Karpas-422 (cell line): ENCODE results near the gene MFAP2. TPM values are rescaled to one million over a fixed set of nuclear protein-coding genes. Genes with fewer than 3 reads are reported as not detected.

Experiments used
- DNase-seq: peaks from one replicate; pipeline ENCODE4 v3.0.0-alpha.2; 2015
- H2AFZ ChIP-seq: fragments of 200-600 bp; sonication (generic); 2 replicates; pipeline ENCODE4 v1.6.1; 2014; ENCODE audit warnings: antibody characterized with exemption, low read length, mixed read lengths
- H3K27ac ChIP-seq: fragments of 200-600 bp; sonication (generic); 2 replicates; pipeline ENCODE4 v1.5.1; 2014; ENCODE audit warnings: mild to moderate bottlenecking, low read length, moderate library complexity
- H3K27me3 ChIP-seq: fragments of 200-600 bp; sonication (generic); 2 replicates; pipeline ENCODE4 v1.6.1; 2014; ENCODE audit warnings: low read length, mixed read lengths
- H3K36me3 ChIP-seq: fragments of 200-600 bp; sonication (generic); 2 replicates; pipeline ENCODE4 v1.6.1; 2014; ENCODE audit warnings: low read length, mixed read lengths; ENCODE audit not compliant: insufficient read depth
- H3K4me1 ChIP-seq: fragments of 200-600 bp; sonication (generic); 2 replicates; pipeline ENCODE4 v1.6.1; 2014; ENCODE audit warnings: mild to moderate bottlenecking, low read length, mixed read lengths
- H3K4me2 ChIP-seq: fragments of 200-600 bp; sonication (generic); 2 replicates; pipeline ENCODE4 v1.6.1; 2014; ENCODE audit warnings: low read length, low read depth, mild to moderate bottlenecking; ENCODE audit not compliant: poor library complexity, severe bottlenecking
- H3K4me3 ChIP-seq: fragments of 200-600 bp; sonication (generic); 2 replicates; pipeline ENCODE4 v1.5.1; 2014; ENCODE audit warnings: mild to moderate bottlenecking, antibody characterized with exemption, low read length, mixed read lengths
- H3K79me2 ChIP-seq: fragments of 200-600 bp; sonication (generic); 2 replicates; pipeline ENCODE4 v1.6.1; 2014; ENCODE audit warnings: mild to moderate bottlenecking, low read length, mixed read lengths
- H3K9ac ChIP-seq: fragments of 200-600 bp; sonication (generic); 2 replicates; pipeline ENCODE4 v1.6.0; 2014; ENCODE audit warnings: low read length
- H3K9me2 ChIP-seq: fragments of 200-600 bp; sonication (generic), shearing (Covaris generic); replicated peaks from 2 replicates; pipeline ENCODE4 v1.6.0; 2014; ENCODE audit warnings: mild to moderate bottlenecking, low read length, moderate library complexity; ENCODE audit not compliant: insufficient read depth
- H3K9me3 ChIP-seq: fragments of 300-700, 200-600 bp; sonication (generic); 2 replicates; pipeline ENCODE4 v1.6.1; 2014; ENCODE audit warnings: low read length, mixed read lengths
- H4K20me1 ChIP-seq: fragments of 200-600 bp; sonication (generic); 2 replicates; pipeline ENCODE4 v1.6.1; 2014; ENCODE audit warnings: mild to moderate bottlenecking, antibody characterized with exemption, low read length, low read depth; ENCODE audit not compliant: insufficient read depth
- total RNA-seq: library from RNA; depleted of rRNA; stranded (reverse); fragments of >200 nt; shearing (Covaris generic); gene quantifications from 2 replicates; pipeline ENCODE4 v1.2.3, GENCODE V29; 2014; ENCODE audit warnings: low replicate concordance

Gene MFAP2
- total RNA-seq, 1 experiment from 2014 or later: not detected

- Histone ChIP-seq H3K4me3 (no peak overlapping the region), H3K9me2 (no peaks in the 10 kb centered on the region), H3K27me3 (no peaks in the 10 kb centered on the region), H3K9me3 (no peaks in the 10 kb centered on the region), H3K36me3 (no peaks in the 10 kb centered on the region), H3K4me1 (no peaks in the 10 kb centered on the region), H3K27ac (no peak overlapping the region), H3K79me2 (no peaks in the 10 kb centered on the region), H3K9ac (no peak overlapping the region), H4K20me1 (no peaks in the 10 kb centered on the region), H2AFZ (no peak overlapping the region), H3K4me2 (no peak overlapping the region)
- no peak for DNase-seq
These were observed 3.2 kb upstream of the MFAP2 start for GRCh38 chr1:16983649-16984048.

- Histone ChIP-seq H3K4me2 (no peak overlapping the region), H3K36me3 (no peaks in the 10 kb centered on the region), H3K4me1 (no peaks in the 10 kb centered on the region), H3K9ac (no peak overlapping the region), H3K27ac (no peak overlapping the region), H2AFZ (no peak overlapping the region), H3K9me3 (no peaks in the 10 kb centered on the region), H4K20me1 (no peaks in the 10 kb centered on the region), H3K27me3 (no peaks in the 10 kb centered on the region), H3K79me2 (no peaks in the 10 kb centered on the region), H3K9me2 (no peaks in the 10 kb centered on the region), H3K4me3 (no peak overlapping the region)
- no peak for DNase-seq
These were observed 2.5 kb upstream of the MFAP2 start for GRCh38 chr1:16982902-16983301.

- Histone ChIP-seq H3K9me2 (no peaks in the 10 kb centered on the region), H3K4me2 (no peak overlapping the region), H3K9ac (no peak overlapping the region)
These were observed 939 bp upstream of the MFAP2 start for GRCh38 chr1:16981269-16981849.

GRCh38 chr1:16979475-16980327, 719 bp downstream of the MFAP2 start:
- DNase-seq: no peak
- Histone ChIP-seq H3K9ac (no peak overlapping the region), H3K36me3 (no peaks in the 10 kb centered on the region), H3K4me3 (no peak overlapping the region), H3K79me2 (no peaks in the 10 kb centered on the region), H3K9me3 (no peaks in the 10 kb centered on the region), H4K20me1 (no peaks in the 10 kb centered on the region), H3K4me1 (no peaks in the 10 kb centered on the region), H3K9me2 (no peaks in the 10 kb centered on the region), H3K27ac (no peak overlapping the region), H2AFZ (no peak overlapping the region), H3K4me2 (no peak overlapping the region), H3K27me3 (no peaks in the 10 kb centered on the region)

More at GRCh38 chr1:16981269-16981849, 939 bp upstream of the MFAP2 start:
- Histone ChIP-seq H3K9me3 (no peaks in the 10 kb centered on the region), H3K27me3 (no peaks in the 10 kb centered on the region), H3K4me3 (no peak overlapping the region), H3K79me2 (no peaks in the 10 kb centered on the region), H3K4me1 (no peaks in the 10 kb centered on the region), H4K20me1 (no peaks in the 10 kb centered on the region), H3K27ac (no peak overlapping the region), H2AFZ (no peak overlapping the region), H3K36me3 (no peaks in the 10 kb centered on the region)
- DNase-seq: no peak

GRCh38 chr1:16978567-16979474, 1.6 kb downstream of the MFAP2 start:
- Histone ChIP-seq H2AFZ (no peak overlapping the region), H3K27ac (no peak overlapping the region), H3K4me3 (no peak overlapping the region), H4K20me1 (no peaks in the 10 kb centered on the region), H3K4me1 (no peaks in the 10 kb centered on the region), H3K36me3 (no peaks in the 10 kb centered on the region), H3K9ac (no peak overlapping the region), H3K9me3 (no peaks in the 10 kb centered on the region), H3K27me3 (no peaks in the 10 kb centered on the region), H3K4me2 (no peak overlapping the region), H3K79me2 (no peaks in the 10 kb centered on the region), H3K9me2 (no peaks in the 10 kb centered on the region)
- no peak for DNase-seq

GRCh38 chr1:16978139-16978538, 2.3 kb downstream of the MFAP2 start:
- H4K20me1 ChIP-seq: no peaks in the 10 kb centered on the region

GRCh38 chr1:16977377-16977776, 3.0 kb downstream of the MFAP2 start:
- no peaks in the 10 kb centered on the region for H3K36me3 ChIP-seq
- H3K27me3 ChIP-seq: no peaks in the 10 kb centered on the region
- no peak overlapping the region for H2AFZ ChIP-seq
- no peak overlapping the region for H3K27ac ChIP-seq
- H3K79me2 ChIP-seq: no peaks in the 10 kb centered on the region
- H3K4me3 ChIP-seq: no peak overlapping the region
- no peak for DNase-seq
- H3K9me3 ChIP-seq: no peaks in the 10 kb centered on the region
- H3K4me2 ChIP-seq: no peak overlapping the region
- no peak overlapping the region for H3K9ac ChIP-seq
- H3K9me2 ChIP-seq: no peaks in the 10 kb centered on the region
- no peaks in the 10 kb centered on the region for H4K20me1 ChIP-seq
- H3K4me1 ChIP-seq: no peaks in the 10 kb centered on the region

More at GRCh38 chr1:16978139-16978538, 2.3 kb downstream of the MFAP2 start:
- Histone ChIP-seq H3K79me2 (no peaks in the 10 kb centered on the region), H3K9me3 (no peaks in the 10 kb centered on the region), H3K4me2 (no peak overlapping the region), H2AFZ (no peak overlapping the region), H3K27ac (no peak overlapping the region), H3K9ac (no peak overlapping the region), H3K4me3 (no peak overlapping the region), H3K4me1 (no peaks in the 10 kb centered on the region), H3K9me2 (no peaks in the 10 kb centered on the region), H3K36me3 (no peaks in the 10 kb centered on the region), H3K27me3 (no peaks in the 10 kb centered on the region)
- no peak for DNase-seq

- DNase-seq: no peak
- Histone ChIP-seq H3K9me2 (no peaks in the 10 kb centered on the region), H2AFZ (no peak overlapping the region), H3K27me3 (no peaks in the 10 kb centered on the region), H3K9me3 (no peaks in the 10 kb centered on the region), H3K9ac (no peak overlapping the region), H3K36me3 (no peaks in the 10 kb centered on the region), H3K4me3 (no peak overlapping the region), H4K20me1 (no peaks in the 10 kb centered on the region), H3K79me2 (no peaks in the 10 kb centered on the region), H3K27ac (no peak overlapping the region), H3K4me1 (no peaks in the 10 kb centered on the region), H3K4me2 (no peak overlapping the region)
These were observed 3.5 kb downstream of the MFAP2 start for GRCh38 chr1:16976966-16977365.
